Stomach (tissue), 9 donors: ENCODE data around the gene PARD3. TPM values are rescaled to one million over a fixed set of nuclear protein-coding genes. Genes with fewer than 3 reads are reported as not detected.

ENCODE experiments used
- DNase-seq, 2 donors: peaks; one replicate each; pipeline versions ENCODE4 v3.0.0 to v3.0.0-alpha.2; 2013 to 2019
- H3K27ac ChIP-seq, 5 donors: fragments of 200-600 bp in 4 of 5; sonication (generic) in 4 of 5; one replicate each; pipeline ENCODE4 v1.5.1; 2013 to 2019; ENCODE audit warnings: mild to moderate bottlenecking in 1 of 5, moderate library complexity in 1 of 5
- H3K27me3 ChIP-seq, 3 donors: fragments of 200-600 bp; sonication (generic); one replicate each; pipeline ENCODE4 v1.5.1; 2017 to 2019; ENCODE audit warnings: mixed run types in 1 of 3
- H3K36me3 ChIP-seq, 4 donors: fragments of 200-600 bp; sonication (generic); 1 replicate in 3 of 4; 2 replicates in 1 of 4; pipeline ENCODE4 v1.5.1; 2016 to 2019
- H3K4me1 ChIP-seq, 4 donors: fragments of 200-600 bp; sonication (generic); one replicate each; pipeline ENCODE4 v1.5.1; 2016 to 2019
- H3K4me3 ChIP-seq, 4 donors: fragments of 200-600 bp; sonication (generic) in 3 of 4; one replicate each; pipeline ENCODE4 v1.5.1; 2016 to 2019; ENCODE audit warnings: mild to moderate bottlenecking in 1 of 4
- H3K9me3 ChIP-seq, 4 donors: fragments of 200-600 bp; sonication (generic); one replicate each; pipeline ENCODE4 v1.5.1; 2016 to 2019
- CTCF ChIP-seq, 7 experiments: fragments of 450-650 bp in 4 of 7; fragments of 200-600 bp in 3 of 7; sonication (generic) in 3 of 7; IDR thresholded peaks; one replicate each; pipeline ENCODE4 v1.5.1; 2016 to 2019; ENCODE audit warnings: antibody characterized with exemption in 7 of 7, control low read depth in 2 of 7, mild to moderate bottlenecking in 1 of 7
- EP300 ChIP-seq: sonication (generic); formaldehyde crosslinking; IDR thresholded peaks from one replicate; pipeline ENCODE4 v1.6.1; 2017; ENCODE audit warnings: antibody characterized with exemption
- POLR2A ChIP-seq, 4 donors: fragments of 450-650 bp; IDR thresholded peaks; one replicate each; pipeline ENCODE4 v1.6.1; 2016; ENCODE audit warnings: antibody characterized with exemption in 4 of 4, control low read depth in 2 of 4, mild to moderate bottlenecking in 1 of 4, moderate library complexity in 1 of 4
- POLR2AphosphoS5 ChIP-seq, 3 donors: sonication (generic); formaldehyde crosslinking; IDR thresholded peaks; one replicate each; pipeline ENCODE4 v1.6.1; 2016; ENCODE audit warnings: antibody characterized with exemption in 3 of 3
- WGBS, 5 donors: extraction: QIAGEN DNeasy Blood & Tissue Kit in 3 of 5; methylation state at CpG; one replicate each; pipeline versions ENCODE4 v1.1.5 to v1.1.7; 2013 to 2018; 5-methylcytosine and 5-hydroxymethylcytosine counted together
- intact Hi-C: fragments of 100-400 bp; cut with DNase I; formaldehyde crosslinking; loops from one replicate; pipeline ENCODE4 v1.15.1; 2023; ENCODE audit warnings: low total_unique reads
- polyA plus RNA-seq, 3 donors: library from polyadenylated mRNA; stranded (reverse); fragments of 200-250 nt; gene quantifications; one replicate each; pipeline ENCODE4 v1.2.3, GENCODE V29; 2013
- total RNA-seq, 5 donors: library from RNA; depleted of rRNA; stranded (reverse); fragments of >200 nt; gene quantifications; one replicate each; pipeline versions ENCODE4 v1.1.0 to v1.2.3, GENCODE V29; 2014 to 2016
- donor health status: healthy with polysubstance abuse.
- donor health status: Bipolar disorder and iron deficiency.
- donor health status: healthy.

Gene PARD3
- total and polyA plus RNA-seq, 8 donors: 13.7 to 118 (median 31.8) TPM

- intact Hi-C loops: no loop called here
- WGBS, 5 donors: 87 to 93% (median 93%) methylated on average over 7 of the region's 7 CpGs
- TF ChIP-seq POLR2AphosphoS5 (IDR thresholded peaks at IDR 0.05): no peak
- no peak for TF ChIP-seq EP300
- TF ChIP-seq POLR2A (IDR thresholded peaks at IDR 0.05): no peak
- no peak for TF ChIP-seq CTCF (IDR thresholded peaks at IDR 0.05)
- Histone ChIP-seq H3K27ac (no peak overlapping the region), H3K4me3 (no peak overlapping the region), H3K4me1 (peaks cover 0 to 5% (median 0%) of the 10 kb centered on the region in 4 donors), H3K36me3 (no peaks in the 10 kb centered on the region), H3K27me3 (no peaks in the 10 kb centered on the region), H3K9me3 (no peaks in the 10 kb centered on the region)
- no peak for DNase-seq
Measured at GRCh38 chr10:34240039-34240438, 575.1 kb downstream of the PARD3 start.

GRCh38 chr10:34237898-34238455 is 577.1 kb downstream of the PARD3 start:
- Histone ChIP-seq H3K9me3 (no peaks in the 10 kb centered on the region), H3K4me3 (no peak overlapping the region), H3K36me3 (no peaks in the 10 kb centered on the region), H3K27me3 (no peaks in the 10 kb centered on the region), H3K27ac (no peak overlapping the region), H3K4me1 (peaks cover 0 to 5% (median 0%) of the 10 kb centered on the region in 4 donors)
- intact Hi-C loops: no loop called here
- 58 to 70% (median 64%) methylated on average over 1 of the region's 1 CpG for WGBS, 5 donors
- no peak for DNase-seq
- TF ChIP-seq POLR2AphosphoS5 (IDR thresholded peaks at IDR 0.05) (no peak), POLR2A (IDR thresholded peaks at IDR 0.05) (no peak), EP300 (no peak), CTCF (IDR thresholded peaks at IDR 0.05) (no peak)

- no peaks in the 10 kb centered on the region for H3K27me3 ChIP-seq
- TF ChIP-seq POLR2AphosphoS5 (IDR thresholded peaks at IDR 0.05): no peak
- no peak for TF ChIP-seq POLR2A (IDR thresholded peaks at IDR 0.05)
- no peak for TF ChIP-seq EP300
- TF ChIP-seq CTCF (IDR thresholded peaks at IDR 0.05): no peak
- H3K4me1 ChIP-seq: peaks cover 0 to 5% (median 2%) of the 10 kb centered on the region in 4 donors
- H3K36me3 ChIP-seq: no peaks in the 10 kb centered on the region
- H3K27ac ChIP-seq: no peak overlapping the region
- 55 to 77% (median 69%) methylated on average over 4 of the region's 4 CpGs for WGBS, 5 donors
- H3K9me3 ChIP-seq: no peaks in the 10 kb centered on the region
- intact Hi-C loops: no loop called here
- no peak for DNase-seq
- H3K4me3 ChIP-seq: no peak overlapping the region
Measured at GRCh38 chr10:34236931-34237330, 578.2 kb downstream of the PARD3 start.

GRCh38 chr10:34235164-34235832 is 579.8 kb downstream of the PARD3 start:
- TF ChIP-seq CTCF (IDR thresholded peaks at IDR 0.05): no peak
- no peak for TF ChIP-seq POLR2A (IDR thresholded peaks at IDR 0.05)
- no peak for TF ChIP-seq EP300
- no peak for TF ChIP-seq POLR2AphosphoS5 (IDR thresholded peaks at IDR 0.05)
- DNase-seq: no peak
- intact Hi-C loops: no loop called here
- Histone ChIP-seq H3K27ac (no peak overlapping the region), H3K4me3 (no peak overlapping the region), H3K4me1 (peaks cover 0 to 10% (median 3%) of the 10 kb centered on the region in 4 donors), H3K36me3 (no peaks in the 10 kb centered on the region), H3K9me3 (no peaks in the 10 kb centered on the region), H3K27me3 (no peaks in the 10 kb centered on the region)
- WGBS, 5 donors: 69 to 75% (median 73%) methylated on average over 7 of the region's 7 CpGs
